Measurements from ENCODE around the gene DBNDD2.

The DBNDD2 gene

DNA sequence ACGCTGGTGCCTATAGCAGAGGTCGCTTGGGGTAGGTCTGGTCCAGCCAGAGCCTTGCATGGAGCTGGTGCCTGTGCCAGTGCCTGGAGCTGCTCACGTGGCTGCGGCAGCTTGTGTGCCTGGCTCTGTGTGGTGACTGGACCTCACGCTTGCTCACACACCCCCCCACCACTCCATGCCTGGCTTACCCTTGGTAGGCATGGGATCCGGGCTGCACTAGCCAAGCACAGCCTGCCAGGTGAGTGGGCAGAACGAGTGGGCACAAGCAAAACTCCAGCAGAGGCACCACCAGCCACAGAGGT lies 13.0 kb upstream of the DBNDD2 start:
- H3K27me3 Mint-ChIP-seq, result peaks cover 2% of the 10 kb centered on the region
- H3K4me1 Mint-ChIP-seq (ENCODE audit: low read depth), result peaks cover 4% of the 10 kb centered on the region
- H3K9me3 Mint-ChIP-seq, result peaks cover 14% of the 10 kb centered on the region
- H3K36me3 Mint-ChIP-seq (ENCODE audit: low read depth), result peaks cover 16% of the 10 kb centered on the region
- intact Hi-C loops (cut with micrococcal nuclease), result no loop called here
- H3K27ac Mint-ChIP-seq, result no peak overlapping the region
- H3K4me3 Mint-ChIP-seq, result no peak overlapping the region

DNA sequence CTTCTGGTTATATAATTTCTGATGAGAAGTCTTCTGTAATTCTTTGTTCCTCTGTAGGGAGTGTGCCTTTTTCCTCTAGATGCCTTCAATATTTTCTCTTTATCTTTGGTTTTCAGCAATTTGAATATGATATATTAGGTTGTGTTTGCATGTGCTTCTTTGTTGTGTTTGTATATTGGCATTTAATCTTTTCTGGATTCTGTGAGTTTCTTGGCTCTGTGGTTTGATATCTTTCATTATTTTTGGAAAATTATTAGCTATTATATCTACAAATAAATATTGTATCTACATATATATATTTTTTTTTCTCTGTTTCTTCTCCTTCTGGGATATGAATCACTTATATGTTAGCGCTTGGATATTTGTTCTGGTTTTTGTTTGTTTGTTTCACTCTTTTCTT lies 9.1 kb upstream of the DBNDD2 start:
- intact Hi-C loops (cut with micrococcal nuclease), result no loop called here
- Mint-ChIP-seq H3K36me3 (ENCODE audit: low read depth) (peaks cover 39% of the 10 kb centered on the region), H3K27me3 (peaks cover 5% of the 10 kb centered on the region), H3K9me3 (peaks cover 37% of the 10 kb centered on the region), H3K27ac (no peak overlapping the region), H3K4me3 (no peak overlapping the region), H3K4me1 (ENCODE audit: low read depth) (peaks cover 9% of the 10 kb centered on the region)

DNA sequence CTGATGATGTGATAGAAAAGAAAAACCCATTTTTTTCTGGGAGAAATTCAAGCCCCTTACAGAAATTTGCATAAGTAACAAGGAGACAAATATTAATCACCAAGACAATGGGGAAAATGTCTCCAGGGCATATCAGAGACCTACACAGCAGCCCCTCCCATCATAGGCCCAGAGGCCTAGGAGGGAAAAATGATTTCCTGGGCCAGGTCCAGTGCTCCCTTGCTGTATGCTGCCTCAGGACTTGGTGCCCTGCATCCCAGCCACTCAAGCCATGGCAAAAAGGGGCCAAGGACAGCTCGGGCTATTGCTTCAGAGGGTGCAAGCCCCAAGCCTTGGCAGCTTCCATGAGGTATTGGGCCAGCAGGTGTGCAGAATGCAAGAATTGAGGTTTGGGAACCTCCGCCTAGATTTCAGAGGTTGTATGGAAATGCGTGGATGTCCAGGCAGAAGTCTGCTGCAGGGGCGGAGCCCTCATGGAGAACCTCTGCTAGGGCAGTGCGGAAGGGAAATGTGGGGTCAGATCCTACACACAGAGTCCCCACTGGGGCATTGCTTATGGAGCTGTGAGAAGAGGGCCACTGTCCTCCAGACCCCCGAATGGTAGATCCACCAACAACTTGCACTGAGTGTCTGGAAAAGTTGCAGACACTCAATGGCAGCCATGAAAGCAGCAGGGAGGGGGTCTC lies 7.6 kb upstream of the DBNDD2 start:
- intact Hi-C loops (cut with micrococcal nuclease), result no loop called here
- Mint-ChIP-seq H3K27me3 (peaks cover 10% of the 10 kb centered on the region), H3K4me3 (no peak overlapping the region), H3K9me3 (peaks cover 37% of the 10 kb centered on the region), H3K36me3 (ENCODE audit: low read depth) (peaks cover 38% of the 10 kb centered on the region), H3K4me1 (ENCODE audit: low read depth) (peaks cover 20% of the 10 kb centered on the region), H3K27ac (no peak overlapping the region)

DNA sequence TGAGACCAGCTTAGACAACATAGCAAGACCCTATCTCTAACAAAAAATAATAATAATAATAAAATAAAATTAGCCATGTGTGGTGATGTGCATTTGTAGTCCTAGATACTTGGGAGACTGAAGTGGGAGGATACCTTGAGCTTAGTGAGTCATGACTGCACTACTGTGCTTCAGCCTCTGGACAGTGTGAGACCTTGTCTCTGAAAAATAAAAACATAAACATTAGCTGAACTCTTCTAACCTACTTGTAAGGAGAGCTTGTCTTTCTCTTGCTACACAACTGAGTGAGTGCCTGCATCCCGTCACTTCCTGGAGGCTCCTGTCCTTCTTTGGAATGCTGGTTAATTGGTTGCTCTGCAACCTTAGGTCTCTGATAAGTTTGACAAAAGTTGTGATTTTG lies 5.1 kb upstream of the DBNDD2 start:
- no peak overlapping the region for H3K27ac Mint-ChIP-seq
- H3K4me1 Mint-ChIP-seq (ENCODE audit: low read depth), result peaks cover 31% of the 10 kb centered on the region
- peaks cover 10% of the 10 kb centered on the region for H3K27me3 Mint-ChIP-seq
- peaks cover 37% of the 10 kb centered on the region for H3K9me3 Mint-ChIP-seq
- H3K36me3 Mint-ChIP-seq (ENCODE audit: low read depth), result peaks cover 51% of the 10 kb centered on the region
- intact Hi-C loops (cut with micrococcal nuclease), result no loop called here
- H3K4me3 Mint-ChIP-seq, result no peak overlapping the region

DNA sequence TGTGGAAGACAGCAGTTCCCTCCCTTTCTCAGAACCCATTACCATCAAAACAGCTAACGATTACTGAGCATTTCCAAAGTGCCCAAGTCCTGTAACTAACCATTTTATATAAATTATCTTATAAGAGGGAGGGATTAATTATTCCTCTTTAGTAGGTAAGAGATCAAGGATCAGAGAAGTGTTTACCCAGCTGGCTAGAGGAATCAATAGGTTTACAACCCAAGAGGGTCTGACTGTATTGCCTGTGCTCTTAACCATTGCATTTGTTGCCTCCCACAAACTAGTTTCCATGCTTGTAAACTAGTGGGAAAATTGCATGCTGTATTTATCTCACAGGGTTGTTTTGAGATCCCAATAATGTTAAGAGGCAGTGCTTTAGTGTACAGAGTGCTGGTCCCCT lies 3.7 kb upstream of the DBNDD2 start:
- Mint-ChIP-seq H3K27ac (peak overlapping the region; percentile 90), H3K4me1 (ENCODE audit: low read depth) (peaks cover 40% of the 10 kb centered on the region), H3K27me3 (peaks cover 10% of the 10 kb centered on the region), H3K4me3 (peak overlapping the region; percentile 94), H3K36me3 (ENCODE audit: low read depth) (peaks cover 55% of the 10 kb centered on the region), H3K9me3 (peaks cover 30% of the 10 kb centered on the region)
- intact Hi-C loops (cut with micrococcal nuclease), result no loop called here

DNA sequence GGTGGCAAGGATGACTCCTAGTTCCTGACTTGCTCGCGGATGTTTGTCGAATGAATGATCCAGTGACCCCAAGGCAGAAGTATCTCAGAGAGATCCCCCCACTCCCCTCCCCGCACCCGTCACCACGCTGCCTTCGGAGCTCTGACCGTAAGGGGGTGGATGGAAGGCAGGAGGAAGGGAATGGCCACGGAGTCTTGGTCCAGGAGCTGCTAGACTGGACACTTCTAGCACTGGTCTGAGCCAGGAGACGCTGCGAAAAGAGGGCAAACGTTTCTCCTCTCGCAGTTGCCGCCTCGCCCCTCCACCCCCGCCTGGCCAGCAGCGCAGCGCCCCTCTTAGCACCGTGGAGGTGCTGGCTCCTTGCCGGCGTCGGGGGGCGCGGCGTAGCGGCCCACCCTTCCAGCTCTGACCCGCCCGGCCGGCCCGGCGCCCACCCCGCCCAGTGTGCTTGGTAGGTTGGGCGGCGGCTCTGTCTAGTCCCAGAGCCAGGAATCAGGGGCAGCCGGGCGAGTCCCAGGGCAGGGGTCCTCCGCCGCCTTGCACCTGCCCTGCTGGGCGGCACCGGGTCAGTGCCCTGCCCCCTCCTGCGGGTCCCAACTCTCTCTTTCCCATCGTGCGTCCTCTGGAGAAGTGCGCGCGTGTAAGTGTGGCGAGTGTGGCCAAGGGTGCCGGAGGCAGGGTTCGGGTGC lies 2.4 kb upstream of the DBNDD2 start:
- intact Hi-C loops (cut with micrococcal nuclease), result loop anchor here (5.0 kb wide), 1 partner anchor 33 kb away; no protein-coding TSS in a partner anchor
- Mint-ChIP-seq H3K27ac (peak overlapping the region; percentile 90), H3K9me3 (peaks cover 17% of the 10 kb centered on the region), H3K4me3 (peak overlapping the region; percentile 94), H3K27me3 (peaks cover 10% of the 10 kb centered on the region), H3K36me3 (ENCODE audit: low read depth) (peaks cover 55% of the 10 kb centered on the region), H3K4me1 (ENCODE audit: low read depth) (peaks cover 52% of the 10 kb centered on the region)

DNA sequence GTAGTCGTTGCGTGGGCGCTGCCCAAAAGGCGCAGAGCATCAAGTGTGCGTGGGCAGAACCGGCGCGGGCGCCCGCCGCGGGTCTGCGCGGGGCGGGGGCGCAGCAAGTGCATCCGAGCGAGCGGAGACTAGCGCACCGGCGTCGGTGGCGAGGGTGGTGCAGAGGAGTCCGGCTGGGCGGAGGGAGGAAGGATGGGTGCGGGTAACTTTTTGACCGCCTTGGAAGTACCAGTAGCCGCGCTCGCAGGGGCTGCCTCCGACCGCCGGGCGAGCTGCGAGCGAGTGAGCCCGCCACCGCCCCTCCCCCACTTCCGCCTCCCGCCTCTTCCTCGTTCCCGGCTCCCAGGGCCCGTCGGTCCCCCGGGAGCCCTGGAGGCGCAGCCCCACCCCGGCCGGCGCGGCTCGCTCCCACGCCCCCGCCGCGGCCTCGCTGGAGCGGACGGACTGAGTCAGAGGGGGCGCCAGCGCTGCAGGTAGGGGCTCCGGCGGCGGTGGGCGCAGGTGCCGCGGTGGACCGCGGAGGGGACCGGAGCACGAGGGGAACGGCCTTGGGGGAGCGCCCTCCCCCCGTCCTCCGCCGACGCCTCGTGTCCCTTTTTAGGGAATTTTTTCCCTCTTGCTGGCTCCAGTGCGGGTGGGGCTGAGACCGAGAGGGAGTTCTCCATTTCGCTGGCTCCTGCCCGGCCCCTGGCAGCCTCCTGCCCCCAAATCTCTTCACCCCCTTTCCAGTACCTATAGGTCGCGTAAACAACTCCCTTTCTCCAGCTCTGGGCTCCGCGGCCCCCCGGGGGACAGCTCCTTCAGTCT lies 1.6 kb upstream of the DBNDD2 start:
- Mint-ChIP-seq H3K27me3 (peaks cover 10% of the 10 kb centered on the region), H3K4me3 (peak overlapping the region; percentile 94), H3K4me1 (ENCODE audit: low read depth) (peaks cover 55% of the 10 kb centered on the region), H3K9me3 (peaks cover 9% of the 10 kb centered on the region), H3K36me3 (ENCODE audit: low read depth) (peaks cover 55% of the 10 kb centered on the region), H3K27ac (peak overlapping the region; percentile 90)
- intact Hi-C loops (cut with micrococcal nuclease), result loop anchor here (5.0 kb wide), 1 partner anchor 34 kb away; no protein-coding TSS in a partner anchor

DNA sequence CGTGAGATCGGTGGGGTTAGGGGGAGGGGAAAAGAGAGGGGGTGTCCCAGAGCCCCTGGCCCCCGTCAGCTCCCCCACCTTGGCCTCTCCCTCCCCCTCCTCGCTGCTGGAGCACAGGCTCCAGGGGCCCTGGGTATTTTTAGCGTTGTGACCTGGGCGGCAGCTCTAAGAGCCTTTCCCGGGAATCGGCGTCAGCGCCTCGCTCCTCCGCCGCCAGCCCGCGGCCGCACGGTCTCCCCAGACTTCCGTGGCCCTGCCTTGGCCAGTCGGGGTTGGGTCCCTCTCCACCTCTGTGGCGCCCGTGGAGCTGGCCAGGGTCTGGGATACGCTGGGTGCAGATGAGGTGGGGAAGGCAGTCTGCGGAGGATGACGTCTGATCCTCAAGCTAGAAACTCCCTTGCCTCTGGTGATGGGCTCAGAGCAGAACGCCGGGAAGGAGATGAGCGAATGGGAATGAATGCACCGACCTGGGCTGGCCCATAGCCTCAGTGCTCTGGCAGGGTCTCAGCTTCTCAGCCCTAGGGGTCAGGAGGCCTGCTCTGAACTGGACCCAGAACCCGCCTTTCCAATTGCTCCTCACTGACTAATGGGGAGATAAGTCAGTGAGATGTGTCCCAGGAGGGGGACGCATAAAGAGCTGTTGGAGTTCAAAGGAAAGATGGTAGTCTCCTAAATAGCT lies 883 bp upstream of the DBNDD2 start:
- peaks cover 2% of the 10 kb centered on the region for H3K9me3 Mint-ChIP-seq
- H3K27ac Mint-ChIP-seq, result peak overlapping the region; percentile 90
- peaks cover 58% of the 10 kb centered on the region for H3K36me3 Mint-ChIP-seq (ENCODE audit: low read depth)
- H3K27me3 Mint-ChIP-seq, result peaks cover 13% of the 10 kb centered on the region
- intact Hi-C loops (cut with micrococcal nuclease), result loop anchor here (5.0 kb wide), 1 partner anchor 35 kb away; no protein-coding TSS in a partner anchor
- H3K4me1 Mint-ChIP-seq (ENCODE audit: low read depth), result peaks cover 55% of the 10 kb centered on the region
- H3K4me3 Mint-ChIP-seq, result peak overlapping the region; percentile 94

DNA sequence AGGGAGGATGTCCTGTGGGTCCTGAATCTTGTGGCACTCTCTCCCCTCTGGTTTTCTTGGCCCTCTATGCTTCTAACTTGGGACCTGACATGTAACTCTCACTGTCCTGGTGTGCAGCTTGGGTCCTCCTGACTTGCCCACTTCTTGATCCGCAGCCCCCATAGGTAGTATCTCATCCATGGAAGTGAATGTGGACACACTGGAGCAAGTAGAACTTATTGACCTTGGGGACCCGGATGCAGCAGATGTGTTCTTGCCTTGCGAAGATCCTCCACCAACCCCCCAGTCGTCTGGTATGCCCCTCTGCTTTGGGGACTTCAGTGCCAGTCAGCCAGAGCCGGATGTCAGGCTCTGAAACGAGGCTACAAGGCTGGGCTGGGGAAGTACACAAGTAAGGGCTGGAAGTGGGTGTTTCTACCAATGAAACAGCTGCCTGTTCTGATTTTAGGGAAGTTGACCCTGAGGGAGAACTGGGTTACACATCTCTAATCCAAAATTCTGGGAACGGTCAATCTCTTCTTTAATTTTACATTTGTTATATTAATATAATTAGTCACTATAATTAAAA lies 641 bp downstream of the DBNDD2 start:
- Mint-ChIP-seq H3K27ac (peak overlapping the region; percentile 90), H3K36me3 (ENCODE audit: low read depth) (peaks cover 55% of the 10 kb centered on the region), H3K4me1 (ENCODE audit: low read depth) (peaks cover 48% of the 10 kb centered on the region), H3K27me3 (peaks cover 8% of the 10 kb centered on the region), H3K9me3 (no peaks in the 10 kb centered on the region), H3K4me3 (peak overlapping the region; percentile 94)
- intact Hi-C loops (cut with micrococcal nuclease), result loop anchor here (5.0 kb wide), 1 partner anchor 36 kb away; no protein-coding TSS in a partner anchor

DNA sequence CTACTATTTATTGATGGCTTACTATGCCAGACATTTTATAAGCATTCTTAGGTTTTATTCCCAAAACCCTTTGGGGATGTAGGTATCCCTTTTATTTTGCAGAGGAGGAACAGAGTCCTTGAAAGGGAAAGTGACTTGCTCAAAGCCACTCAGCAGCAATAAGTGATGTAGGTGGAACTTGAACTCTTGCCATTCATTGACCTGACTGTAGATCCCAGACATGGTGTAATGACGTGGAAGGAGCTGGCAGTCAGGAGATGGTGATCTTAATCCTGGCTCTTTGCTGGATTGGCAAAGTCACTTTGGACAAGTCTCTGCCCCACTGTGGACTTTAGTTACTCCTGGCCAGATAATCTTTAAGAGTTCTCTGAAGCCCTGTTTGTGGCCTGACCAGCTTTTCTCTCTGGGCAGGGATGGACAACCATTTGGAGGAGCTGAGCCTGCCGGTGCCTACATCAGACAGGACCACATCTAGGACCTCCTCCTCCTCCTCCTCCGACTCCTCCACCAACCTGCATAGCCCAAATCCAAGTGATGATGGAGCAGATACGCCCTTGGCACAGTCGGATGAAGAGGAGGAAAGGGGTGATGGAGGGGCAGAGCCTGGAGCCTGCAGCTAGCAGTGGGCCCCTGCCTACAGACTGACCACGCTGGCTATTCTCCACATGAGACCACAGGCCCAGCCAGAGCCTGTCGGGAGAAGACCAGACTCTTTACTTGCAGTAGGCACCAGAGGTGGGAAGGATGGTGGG lies 1.6 kb downstream of the DBNDD2 start:
- Mint-ChIP-seq H3K27ac (no peak overlapping the region), H3K4me3 (no peak overlapping the region), H3K36me3 (ENCODE audit: low read depth) (peaks cover 55% of the 10 kb centered on the region), H3K27me3 (peaks cover 9% of the 10 kb centered on the region), H3K9me3 (no peaks in the 10 kb centered on the region), H3K4me1 (ENCODE audit: low read depth) (peaks cover 42% of the 10 kb centered on the region)
- intact Hi-C loops (cut with micrococcal nuclease), result loop anchor here (5.0 kb wide), 1 partner anchor 37 kb away; no protein-coding TSS in a partner anchor

DNA sequence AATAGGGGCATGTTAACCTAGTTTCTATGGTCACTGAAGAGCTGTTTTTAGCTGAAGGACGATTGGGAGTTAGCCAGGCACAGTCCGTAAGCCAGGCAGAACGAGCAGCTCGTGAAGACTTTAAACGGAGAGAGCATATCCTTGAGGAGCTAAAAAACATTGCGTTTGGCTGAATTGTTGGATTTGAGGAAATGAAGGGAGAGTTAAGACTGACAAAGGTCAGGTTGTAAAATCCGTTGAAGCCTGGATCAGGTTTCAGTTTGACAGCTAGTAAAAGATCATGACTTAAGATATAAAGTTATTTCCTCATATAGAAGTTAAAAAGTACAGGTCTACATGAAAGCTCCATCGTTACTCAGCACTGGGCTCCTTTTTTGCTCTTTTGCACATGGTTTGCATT lies 2.8 kb downstream of the DBNDD2 start:
- H3K4me3 Mint-ChIP-seq, result no peak overlapping the region

DNA sequence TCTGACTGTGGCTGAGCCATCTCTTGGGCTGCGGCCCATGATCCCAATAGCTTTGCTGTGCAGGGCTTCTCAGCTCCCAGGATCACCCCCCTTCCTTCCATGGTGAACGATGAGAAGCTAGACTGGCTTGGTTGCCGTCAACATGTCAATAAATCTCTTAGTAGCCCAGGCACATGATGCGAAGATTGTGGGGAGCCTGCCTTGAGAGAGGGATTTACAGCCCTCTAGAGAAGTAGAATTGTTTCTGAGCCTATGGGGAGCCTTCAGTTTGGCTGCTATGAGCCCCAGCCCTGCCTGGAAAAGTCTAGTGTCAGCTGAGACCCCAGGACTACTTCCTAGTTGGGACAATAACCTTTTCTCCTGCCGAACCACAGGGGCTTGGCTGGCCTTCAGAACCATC lies 4.6 kb downstream of the DBNDD2 start:
- Mint-ChIP-seq H3K27me3 (peaks cover 5% of the 10 kb centered on the region), H3K4me3 (no peak overlapping the region), H3K27ac (no peak overlapping the region), H3K4me1 (ENCODE audit: low read depth) (peaks cover 34% of the 10 kb centered on the region), H3K36me3 (ENCODE audit: low read depth) (peaks cover 45% of the 10 kb centered on the region), H3K9me3 (no peaks in the 10 kb centered on the region)
- intact Hi-C loops (cut with micrococcal nuclease), result no loop called here

More for the DNA sequence above, 2.8 kb downstream of the DBNDD2 start:
- Mint-ChIP-seq H3K27me3 (peaks cover 5% of the 10 kb centered on the region), H3K9me3 (no peaks in the 10 kb centered on the region), H3K36me3 (ENCODE audit: low read depth) (peaks cover 55% of the 10 kb centered on the region), H3K4me1 (ENCODE audit: low read depth) (peaks cover 33% of the 10 kb centered on the region), H3K27ac (no peak overlapping the region)
- intact Hi-C loops (cut with micrococcal nuclease), result no loop called here

DNA sequence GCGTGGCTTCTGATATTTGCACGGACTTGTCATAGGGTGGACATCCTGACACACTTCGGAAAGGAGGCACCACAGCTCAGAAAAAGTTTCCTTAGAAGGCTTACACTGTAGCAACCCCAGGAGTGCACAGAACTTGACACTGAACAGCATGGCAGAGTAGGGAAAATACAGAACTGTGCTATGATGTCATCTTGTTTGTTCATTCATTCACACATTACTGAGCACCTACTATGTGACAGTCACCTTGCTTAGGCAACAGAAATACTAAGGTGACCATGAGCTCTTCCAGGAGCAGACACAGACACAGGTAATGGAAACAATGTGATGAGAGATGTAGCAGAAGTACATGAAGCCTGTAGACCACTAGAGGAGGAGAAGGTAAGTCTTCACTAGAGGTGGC lies 5.4 kb downstream of the DBNDD2 start:
- intact Hi-C loops (cut with micrococcal nuclease), result no loop called here
- Mint-ChIP-seq H3K36me3 (ENCODE audit: low read depth) (peaks cover 49% of the 10 kb centered on the region), H3K27me3 (peaks cover 5% of the 10 kb centered on the region), H3K4me3 (no peak overlapping the region), H3K27ac (no peak overlapping the region), H3K9me3 (no peaks in the 10 kb centered on the region), H3K4me1 (ENCODE audit: low read depth) (peaks cover 34% of the 10 kb centered on the region)

Measured in dendritic cell treated with granulocyte-macrophage colony-stimulating factor and Interleukin-4, amounts not matched to agents 40 ng/mL and 50 ng/mL, for 4 days (primary cell).